PFSK-1 (cell line): ENCODE results near the gene PDZD7.

Experiments
- FOXP2 ChIP-seq: optimal IDR thresholded peaks from 2 replicates; pipeline ENCODE3; 2011; ENCODE audit warnings: borderline replicate concordance, control low read depth, inconsistent platforms; ENCODE audit not compliant: insufficient read depth; ENCODE audit errors: extremely low read length, extremely low read depth
- POLR2AphosphoS5 ChIP-seq: IDR thresholded peaks from 2 replicates; pipeline ENCODE4 v1.6.1; 2012; ENCODE audit warnings: low read depth, mild to moderate bottlenecking, control low read depth, low read length, moderate library complexity
- SIN3A ChIP-seq: IDR thresholded peaks from 2 replicates; pipeline ENCODE4 v1.6.1; 2012; ENCODE audit warnings: mild to moderate bottlenecking, low read length, moderate library complexity, borderline replicate concordance; ENCODE audit not compliant: insufficient read depth
- TAF1 ChIP-seq: IDR thresholded peaks from 2 replicates; pipeline ENCODE4 v1.6.1; 2012; ENCODE audit warnings: low read length, control low read depth, borderline replicate concordance; ENCODE audit not compliant: insufficient read depth

GRCh38 chr10:101027106-101027720 lies 3.7 kb downstream of the PDZD7 start:
- TF ChIP-seq POLR2AphosphoS5 (no peak), TAF1 (no peak), FOXP2 (no peak), SIN3A (no peak)
